NB4 (cell line): ENCODE results near the gene ZSWIM5.
"Not testable (repeated sequence)": the region's sequence is repeated elsewhere in the genome, so short reads cannot be mapped to it uniquely, and the experiment has no call there.

Experiments
- MYC ChIP-seq: IDR thresholded peaks from 2 replicates; pipeline ENCODE4 v1.6.1; 2011; ENCODE audit warnings: low read depth, low read length
- POLR2A ChIP-seq: IDR thresholded peaks from 2 replicates; pipeline ENCODE4 v1.6.1; 2011; ENCODE audit warnings: mild to moderate bottlenecking; ENCODE audit not compliant: insufficient read length; ENCODE audit errors: extremely low read depth
- TF ChIP-seq, protein P1 (sequence below): IDR thresholded peaks from one replicate; pipeline ENCODE4 v1.5.1; 2012; ENCODE audit warnings: low read depth, low read length
- TF ChIP-seq, protein P2 (sequence below): IDR thresholded peaks from 2 replicates; pipeline ENCODE4 v1.6.1; 2011; ENCODE audit warnings: low read depth, low read length

DNA sequence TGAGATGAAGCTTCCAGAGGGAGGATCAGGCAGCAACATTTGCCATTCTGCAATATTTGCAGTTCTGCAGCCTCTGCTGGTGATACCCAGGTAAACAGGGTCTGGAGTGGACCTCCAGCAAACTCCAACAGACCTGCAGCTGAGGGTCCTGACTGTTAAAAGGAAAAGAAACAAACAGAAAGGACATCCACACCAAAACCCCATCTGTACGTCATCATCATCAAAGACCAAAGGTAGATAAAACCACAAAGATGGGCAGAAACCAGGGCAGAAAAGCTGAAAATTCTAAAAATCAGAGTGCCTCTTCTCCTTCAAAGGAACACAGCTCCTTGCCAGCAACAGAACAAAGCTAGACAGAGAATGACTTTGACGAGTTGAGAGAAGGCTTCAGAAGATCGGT is 43.3 kb downstream of the ZSWIM5 start:
- not testable (repeated sequence) for TF ChIP-seq POLR2A, MYC
- TF ChIP-seq, protein P1, sequence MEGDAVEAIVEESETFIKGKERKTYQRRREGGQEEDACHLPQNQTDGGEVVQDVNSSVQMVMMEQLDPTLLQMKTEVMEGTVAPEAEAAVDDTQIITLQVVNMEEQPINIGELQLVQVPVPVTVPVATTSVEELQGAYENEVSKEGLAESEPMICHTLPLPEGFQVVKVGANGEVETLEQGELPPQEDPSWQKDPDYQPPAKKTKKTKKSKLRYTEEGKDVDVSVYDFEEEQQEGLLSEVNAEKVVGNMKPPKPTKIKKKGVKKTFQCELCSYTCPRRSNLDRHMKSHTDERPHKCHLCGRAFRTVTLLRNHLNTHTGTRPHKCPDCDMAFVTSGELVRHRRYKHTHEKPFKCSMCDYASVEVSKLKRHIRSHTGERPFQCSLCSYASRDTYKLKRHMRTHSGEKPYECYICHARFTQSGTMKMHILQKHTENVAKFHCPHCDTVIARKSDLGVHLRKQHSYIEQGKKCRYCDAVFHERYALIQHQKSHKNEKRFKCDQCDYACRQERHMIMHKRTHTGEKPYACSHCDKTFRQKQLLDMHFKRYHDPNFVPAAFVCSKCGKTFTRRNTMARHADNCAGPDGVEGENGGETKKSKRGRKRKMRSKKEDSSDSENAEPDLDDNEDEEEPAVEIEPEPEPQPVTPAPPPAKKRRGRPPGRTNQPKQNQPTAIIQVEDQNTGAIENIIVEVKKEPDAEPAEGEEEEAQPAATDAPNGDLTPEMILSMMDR: not testable (repeated sequence)
- TF ChIP-seq, protein P2, sequence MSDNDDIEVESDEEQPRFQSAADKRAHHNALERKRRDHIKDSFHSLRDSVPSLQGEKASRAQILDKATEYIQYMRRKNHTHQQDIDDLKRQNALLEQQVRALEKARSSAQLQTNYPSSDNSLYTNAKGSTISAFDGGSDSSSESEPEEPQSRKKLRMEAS: not testable (repeated sequence)
